Neural cell (in vitro differentiated cells): ENCODE measurements around the gene CLIC4. TPM values are rescaled to one million over a fixed set of nuclear protein-coding genes. Genes with fewer than 3 reads are reported as not detected.

ENCODE experiments used
- H2AFZ ChIP-seq: fragments of 200-600, 300-800 bp; sonication (generic), shearing (Covaris generic); 2 replicates; pipeline ENCODE4 v1.6.0; 2014; ENCODE audit warnings: low read depth, mild to moderate bottlenecking, antibody characterized with exemption, low read length, moderate library complexity
- H3F3A ChIP-seq: fragments of 200-600 bp; shearing (Covaris generic); 2 replicates; pipeline ENCODE4 v1.6.1; 2016; ENCODE audit warnings: mild to moderate bottlenecking, moderate library complexity, mixed read lengths, antibody characterized with exemption, low read length; ENCODE audit not compliant: insufficient read depth, poor library complexity, severe bottlenecking
- H3K27ac ChIP-seq: fragments of 200-600, 300-800 bp; sonication (generic), shearing (Covaris generic); 2 replicates; pipeline ENCODE4 v1.5.1; 2014; ENCODE audit warnings: mild to moderate bottlenecking, low read length, moderate library complexity
- H3K27me3 ChIP-seq: fragments of 300-800, 200-600 bp; sonication (generic), shearing (Covaris generic); 2 replicates; pipeline ENCODE4 v1.6.0; 2014; ENCODE audit warnings: mild to moderate bottlenecking, low read depth, low read length, moderate library complexity; ENCODE audit not compliant: insufficient read depth
- H3K36me3 ChIP-seq: fragments of 300-800, 200-600 bp; sonication (generic), shearing (Covaris generic); 2 replicates; pipeline ENCODE4 v1.5.1; 2014; ENCODE audit warnings: mild to moderate bottlenecking, antibody characterized with exemption, low read length, moderate library complexity; ENCODE audit not compliant: insufficient read depth
- H3K4me2 ChIP-seq: fragments of 300-800, 200-600 bp; sonication (generic), shearing (Covaris generic); 2 replicates; pipeline ENCODE4 v1.6.0; 2014; ENCODE audit warnings: mild to moderate bottlenecking, low read length
- H3K4me3 ChIP-seq: fragments of 300-800, 200-600 bp; sonication (generic), shearing (Covaris generic); 2 replicates; pipeline ENCODE4 v1.5.1; 2014; ENCODE audit warnings: mild to moderate bottlenecking, low read length, moderate library complexity
- H3K79me2 ChIP-seq: fragments of 200-600 bp; shearing (Covaris generic); replicated peaks from 2 replicates; pipeline ENCODE4 v1.6.0; 2014; ENCODE audit warnings: mild to moderate bottlenecking, low read length, moderate library complexity; ENCODE audit not compliant: insufficient read depth
- H3K9ac ChIP-seq: fragments of 300-800, 200-600 bp; sonication (generic), shearing (Covaris generic); 2 replicates; pipeline ENCODE4 v1.6.1; 2016; ENCODE audit warnings: mild to moderate bottlenecking, low read length, mixed read lengths
- H3K9me2 ChIP-seq: fragments of 200-600 bp; shearing (Covaris generic); 2 replicates; pipeline ENCODE4 v1.6.1; 2016; ENCODE audit warnings: mild to moderate bottlenecking, low read length, mixed read lengths; ENCODE audit not compliant: insufficient read depth
- H3K9me3 ChIP-seq: fragments of 200-600, 300-800 bp; sonication (generic), shearing (Covaris generic); 2 replicates; pipeline ENCODE4 v1.6.1; 2016; ENCODE audit warnings: mild to moderate bottlenecking, mixed run types, low read length, moderate library complexity, mixed read lengths
- H4K20me1 ChIP-seq: fragments of 200-600 bp; shearing (Covaris generic); 2 replicates; pipeline ENCODE4 v1.6.1; 2016; ENCODE audit warnings: mild to moderate bottlenecking, mixed run types; ENCODE audit not compliant: insufficient read depth
- CTCF ChIP-seq: fragments of 450-650 bp; IDR thresholded peaks from 2 replicates; pipeline ENCODE4 v1.5.1; 2014; ENCODE audit warnings: antibody characterized with exemption, mild to moderate bottlenecking, moderate library complexity; ENCODE audit not compliant: poor library complexity, severe bottlenecking
- EP300 ChIP-seq: fragments of 450-650 bp; conservative IDR thresholded peaks from 2 replicates; pipeline ENCODE4 v1.6.1; 2014; ENCODE audit warnings: antibody characterized with exemption, mild to moderate bottlenecking, moderate library complexity; ENCODE audit not compliant: poor library complexity, severe bottlenecking
- EZH2 ChIP-seq: fragments of 200-600, 300-800 bp; shearing (Covaris generic), sonication (generic); IDR thresholded peaks from 2 replicates; pipeline ENCODE4 v1.6.1; 2014; ENCODE audit warnings: antibody characterized with exemption, low read length, borderline replicate concordance, mild to moderate bottlenecking; ENCODE audit not compliant: insufficient read depth, poor library complexity, severe bottlenecking
- MXI1 ChIP-seq: fragments of 450-650 bp; conservative IDR thresholded peaks from 2 replicates; pipeline ENCODE4 v1.6.1; 2014; ENCODE audit warnings: antibody characterized with exemption, mild to moderate bottlenecking; ENCODE audit not compliant: poor library complexity, severe bottlenecking
- POLR2AphosphoS5 ChIP-seq: IDR thresholded peaks from 2 replicates; pipeline ENCODE4 v1.6.1; 2012
- RAD21 ChIP-seq: fragments of 450-650 bp; conservative IDR thresholded peaks from 2 replicates; pipeline ENCODE4 v1.6.1; 2014; ENCODE audit warnings: antibody characterized with exemption, mild to moderate bottlenecking, moderate library complexity
- REST ChIP-seq: IDR thresholded peaks from 2 replicates; pipeline ENCODE4 v1.6.1; 2012; ENCODE audit warnings: borderline replicate concordance
- SMC3 ChIP-seq: fragments of 450-650 bp; conservative IDR thresholded peaks from 2 replicates; pipeline ENCODE4 v1.6.1; 2014; ENCODE audit warnings: antibody characterized with exemption, mild to moderate bottlenecking, moderate library complexity; ENCODE audit not compliant: poor library complexity
- TAF1 ChIP-seq: IDR thresholded peaks from 2 replicates; pipeline ENCODE4 v1.6.1; 2012; ENCODE audit warnings: low read depth
- polyA plus RNA-seq: library from polyadenylated mRNA; depleted of rRNA; stranded (reverse); fragments of >200 nt; gene quantifications from 2 replicates; pipeline ENCODE4 v1.2.3, GENCODE V29; 2014

The CLIC4 gene
- polyA plus RNA-seq, 1 donor from 2014 or later = 133 TPM

DNA sequence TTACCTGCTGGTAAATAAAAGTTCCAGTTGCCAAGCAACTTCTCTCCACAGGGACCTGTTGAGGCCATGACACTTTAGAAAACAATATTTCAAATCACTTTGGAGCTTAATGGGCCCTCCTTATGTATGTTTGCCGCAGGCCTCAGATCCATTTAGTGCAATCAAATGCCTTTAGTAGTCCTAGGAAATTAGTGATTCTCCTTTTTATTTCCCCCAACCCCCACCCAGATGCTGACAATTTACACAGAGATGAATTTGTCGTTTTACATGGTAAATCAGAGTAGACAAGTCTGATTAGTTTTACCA, 83.6 kb downstream of the CLIC4 start:
- no peak overlapping the region for H3K9ac ChIP-seq
- no peaks in the 10 kb centered on the region for H4K20me1 ChIP-seq
- no peak overlapping the region for H3K27ac ChIP-seq
- no peak overlapping the region for H3K4me3 ChIP-seq
- H3K4me2 ChIP-seq = no peak overlapping the region
- no peaks in the 10 kb centered on the region for H3K36me3 ChIP-seq
- peaks cover 21% of the 10 kb centered on the region for H3K79me2 ChIP-seq
- no peaks in the 10 kb centered on the region for H3K9me2 ChIP-seq
- no peak overlapping the region for H2AFZ ChIP-seq
- no peaks in the 10 kb centered on the region for H3K9me3 ChIP-seq
- no peaks in the 10 kb centered on the region for H3K27me3 ChIP-seq
- no peak for TF ChIP-seq REST
- no peak for TF ChIP-seq EZH2
- TF ChIP-seq SMC3 = no peak
- TF ChIP-seq RAD21 = no peak
- no peak for TF ChIP-seq POLR2AphosphoS5
- TF ChIP-seq TAF1 = no peak
- TF ChIP-seq CTCF = no peak
- no peak for TF ChIP-seq EP300
- TF ChIP-seq MXI1 = no peak
- no peaks in the 10 kb centered on the region for H3F3A ChIP-seq

DNA sequence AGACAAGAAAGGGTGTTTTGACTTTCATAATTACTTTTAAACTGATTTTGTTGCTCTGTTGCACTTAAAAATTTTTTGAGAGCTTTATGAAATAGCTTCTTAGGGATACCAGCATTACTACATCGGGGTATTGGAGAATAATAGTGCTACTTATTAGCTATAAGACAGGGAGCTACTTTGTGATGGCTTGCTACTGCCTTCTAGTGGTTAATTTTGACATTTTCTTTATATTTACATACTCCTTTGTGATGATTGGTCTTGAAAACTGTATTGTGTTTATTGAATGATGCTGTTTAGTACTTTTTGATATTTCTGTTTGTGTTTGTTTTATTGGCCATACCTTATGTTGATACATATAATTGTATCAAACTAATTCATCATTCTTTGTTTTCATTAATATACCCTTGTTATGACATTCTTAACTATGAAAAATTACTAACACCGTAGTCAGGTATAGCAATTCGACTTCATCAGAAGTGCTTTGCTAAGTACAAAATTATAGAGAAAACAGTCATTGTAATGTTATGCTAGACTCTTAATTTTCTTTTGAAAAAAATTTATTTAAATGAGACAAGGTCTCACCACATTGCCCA, 85.5 kb downstream of the CLIC4 start:
- no peak overlapping the region for H3K27ac ChIP-seq
- H2AFZ ChIP-seq = no peak overlapping the region
- H3K9me2 ChIP-seq = no peaks in the 10 kb centered on the region
- H4K20me1 ChIP-seq = no peaks in the 10 kb centered on the region
- TF ChIP-seq SMC3 (peak; percentile 79), RAD21 (peak; percentile 85), CTCF (peak; percentile 89), POLR2AphosphoS5 (no peak), TAF1 (no peak)
- H3K36me3 ChIP-seq = no peaks in the 10 kb centered on the region
- H3F3A ChIP-seq = no peaks in the 10 kb centered on the region
- H3K4me3 ChIP-seq = no peak overlapping the region
- no peak overlapping the region for H3K9ac ChIP-seq
- H3K27me3 ChIP-seq = no peaks in the 10 kb centered on the region
- no peak overlapping the region for H3K4me2 ChIP-seq
- no peaks in the 10 kb centered on the region for H3K9me3 ChIP-seq
- peaks cover 14% of the 10 kb centered on the region for H3K79me2 ChIP-seq
